NT2/D1 (cell line): ENCODE data around the gene PHF21B.

Experiments
- YY1 ChIP-seq: IDR thresholded peaks from 2 replicates; pipeline ENCODE4 v1.6.1; 2011; ENCODE audit not compliant: insufficient read length, insufficient read depth
- ZNF274 ChIP-seq: IDR thresholded peaks from 2 replicates; pipeline ENCODE4 v1.6.1; 2011; ENCODE audit warnings: mild to moderate bottlenecking, low read depth, low read length

DNA sequence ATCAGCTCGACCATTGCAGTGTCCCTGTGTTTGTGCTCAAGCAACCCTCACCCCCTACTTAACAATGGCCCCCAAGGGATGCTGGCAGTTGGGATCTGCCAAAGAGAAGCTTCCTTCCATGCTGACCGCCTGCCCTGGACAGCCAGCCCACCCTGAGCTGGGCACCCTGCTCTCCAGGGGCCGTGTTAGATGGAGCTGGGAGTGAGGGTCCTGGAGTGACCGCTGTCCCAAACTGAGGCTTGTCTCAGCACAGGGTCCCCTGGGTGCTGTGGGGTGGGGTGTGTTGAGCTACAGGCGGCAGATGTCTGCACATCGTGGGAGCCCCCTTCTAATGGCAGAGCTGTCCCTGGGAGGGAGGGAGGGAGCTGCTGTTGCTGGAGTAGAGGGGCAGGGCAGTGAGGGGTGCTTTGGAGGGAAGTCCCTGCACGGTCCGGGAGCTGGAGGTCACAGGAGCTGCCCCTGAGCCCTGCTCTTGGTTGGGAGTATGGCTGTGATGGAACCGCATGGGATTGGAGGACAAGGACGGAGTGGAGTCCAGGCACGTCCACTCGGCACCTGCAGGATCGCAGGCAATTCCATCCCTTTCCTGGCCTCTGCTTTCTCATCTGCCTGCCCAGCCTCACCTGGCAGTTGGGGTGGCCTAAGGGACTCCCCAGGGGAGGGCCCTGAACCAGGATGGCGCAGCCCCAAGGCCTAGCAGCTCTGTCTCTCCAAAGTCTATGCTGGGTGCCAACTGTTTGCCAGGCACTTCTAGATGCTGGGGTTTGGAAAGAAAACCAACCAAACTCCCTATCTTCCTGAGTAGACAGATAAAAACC, 131.1 kb downstream of the PHF21B start:
- no peak for TF ChIP-seq YY1
- no peak for TF ChIP-seq ZNF274
